K562 (cell line): ENCODE results near the gene SLC38A2. TPM values are rescaled to one million over a fixed set of nuclear protein-coding genes. Genes with fewer than 3 reads are reported as not detected.

ENCODE experiments used
- ELK1 ChIP-seq: sonication (generic); formaldehyde crosslinking; IDR thresholded peaks from 2 replicates; pipeline ENCODE4 v1.8.1; 2022; ENCODE audit warnings: missing genetic modification reagents
- RBM17 ChIP-seq: fragments of 200-400 bp; formaldehyde crosslinking; IDR thresholded peaks from 2 replicates; pipeline ENCODE4 v1.6.1; 2017; ENCODE audit warnings: low read depth, mild to moderate bottlenecking, low read length, borderline replicate concordance
- TFE3 ChIP-seq: fragments of 450-650 bp; formaldehyde crosslinking; IDR thresholded peaks from 2 replicates; pipeline ENCODE4 v1.4.0; 2020; ENCODE audit warnings: mild to moderate bottlenecking, mixed read lengths
- ZBTB40 ChIP-seq, 2 experiments: fragments of 450-650 bp in 1 of 2; sonication (generic) in 1 of 2; formaldehyde crosslinking in 1 of 2; IDR thresholded peaks; 2 replicates each; pipeline versions ENCODE4 v1.7.1 to v1.9.0; 2016 to 2022; ENCODE audit warnings: inconsistent platforms in 1 of 2, mild to moderate bottlenecking in 1 of 2, missing genetic modification reagents in 1 of 2
- ZFP30 ChIP-seq: fragments of 250-450 bp; sonication (Bioruptor Pico); IDR thresholded peaks from 2 replicates; pipeline ENCODE4 v1.8.0; 2022; ENCODE audit warnings: moderate library complexity, mild to moderate bottlenecking, inconsistent platforms, borderline replicate concordance
- polyA plus RNA-seq, 8 experiments: library from polyadenylated mRNA; depleted of rRNA in 4 of 8; stranded (reverse) in 5 of 8; unstranded in 3 of 8; fragments of >200 nt; fragmentation: Nextera tagmentation in 2 of 8; fragmentation: Illumina TruSeq in 1 of 8; extraction: Ambion mirVana in 2 of 8; extraction: Trizol in 1 of 8; gene quantifications; 2 replicates each; pipeline versions ENCODE4 v1.2.1 to v1.2.3, GENCODE V29; 2011 to 2014; ENCODE audit warnings: inconsistent platforms in 1 of 8, missing spikeins in 1 of 8
- total RNA-seq, 7 experiments: library from RNA; depleted of rRNA in 6 of 7; stranded (reverse); fragments of >200 nt in 6 of 7; fragmentation: Illumina TruSeq in 2 of 7; extraction: Trizol in 2 of 7; gene quantifications; 2 replicates each; pipeline versions ENCODE4 v1.2.1 to v1.2.3, GENCODE V29; 2011 to 2021; ENCODE audit warnings: low replicate concordance in 1 of 7
- TF ChIP-seq, protein P1 (sequence below): sonication (generic); formaldehyde crosslinking; IDR thresholded peaks from 2 replicates; pipeline ENCODE4 v1.8.1; 2023; ENCODE audit warnings: mild to moderate bottlenecking, missing genetic modification reagents, moderate library complexity
- TF ChIP-seq, protein P2 (sequence below): IDR thresholded peaks from 3 replicates; pipeline ENCODE4 v1.6.1; 2011; ENCODE audit warnings: borderline replicate concordance, mild to moderate bottlenecking; ENCODE audit not compliant: insufficient read length, insufficient read depth
- TF ChIP-seq, protein P3 (sequence below): fragments of 450-650 bp; IDR thresholded peaks from 2 replicates; pipeline ENCODE4 v1.6.1; 2018; ENCODE audit warnings: mild to moderate bottlenecking, low read depth; ENCODE audit not compliant: partially characterized antibody

The SLC38A2 gene
- total and polyA plus RNA-seq, 9 of the 15 experiments (the other 6 are each of a cell fraction or from before 2014, with no cell fraction given): 98.7 to 292 (median 143) TPM

- TF ChIP-seq, protein P1, sequence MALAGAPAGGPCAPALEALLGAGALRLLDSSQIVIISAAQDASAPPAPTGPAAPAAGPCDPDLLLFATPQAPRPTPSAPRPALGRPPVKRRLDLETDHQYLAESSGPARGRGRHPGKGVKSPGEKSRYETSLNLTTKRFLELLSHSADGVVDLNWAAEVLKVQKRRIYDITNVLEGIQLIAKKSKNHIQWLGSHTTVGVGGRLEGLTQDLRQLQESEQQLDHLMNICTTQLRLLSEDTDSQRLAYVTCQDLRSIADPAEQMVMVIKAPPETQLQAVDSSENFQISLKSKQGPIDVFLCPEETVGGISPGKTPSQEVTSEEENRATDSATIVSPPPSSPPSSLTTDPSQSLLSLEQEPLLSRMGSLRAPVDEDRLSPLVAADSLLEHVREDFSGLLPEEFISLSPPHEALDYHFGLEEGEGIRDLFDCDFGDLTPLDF: no peak
- TF ChIP-seq, protein P2, sequence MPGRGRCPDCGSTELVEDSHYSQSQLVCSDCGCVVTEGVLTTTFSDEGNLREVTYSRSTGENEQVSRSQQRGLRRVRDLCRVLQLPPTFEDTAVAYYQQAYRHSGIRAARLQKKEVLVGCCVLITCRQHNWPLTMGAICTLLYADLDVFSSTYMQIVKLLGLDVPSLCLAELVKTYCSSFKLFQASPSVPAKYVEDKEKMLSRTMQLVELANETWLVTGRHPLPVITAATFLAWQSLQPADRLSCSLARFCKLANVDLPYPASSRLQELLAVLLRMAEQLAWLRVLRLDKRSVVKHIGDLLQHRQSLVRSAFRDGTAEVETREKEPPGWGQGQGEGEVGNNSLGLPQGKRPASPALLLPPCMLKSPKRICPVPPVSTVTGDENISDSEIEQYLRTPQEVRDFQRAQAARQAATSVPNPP: no peak
- TF ChIP-seq ZBTB40 (IDR thresholded peaks at IDR 0.05) (peak; percentile 47; the same call in 1 of the 2 replicates), ZBTB40 (CRISPR knock-in tag; IDR thresholded peaks at IDR 0.05) (no peak), TFE3 (CRISPR knock-in tag) (no peak), RBM17 (no peak), ELK1 (CRISPR knock-in tag) (no peak), ZFP30 (CRISPR knock-in tag) (no peak)
- TF ChIP-seq, protein P3, sequence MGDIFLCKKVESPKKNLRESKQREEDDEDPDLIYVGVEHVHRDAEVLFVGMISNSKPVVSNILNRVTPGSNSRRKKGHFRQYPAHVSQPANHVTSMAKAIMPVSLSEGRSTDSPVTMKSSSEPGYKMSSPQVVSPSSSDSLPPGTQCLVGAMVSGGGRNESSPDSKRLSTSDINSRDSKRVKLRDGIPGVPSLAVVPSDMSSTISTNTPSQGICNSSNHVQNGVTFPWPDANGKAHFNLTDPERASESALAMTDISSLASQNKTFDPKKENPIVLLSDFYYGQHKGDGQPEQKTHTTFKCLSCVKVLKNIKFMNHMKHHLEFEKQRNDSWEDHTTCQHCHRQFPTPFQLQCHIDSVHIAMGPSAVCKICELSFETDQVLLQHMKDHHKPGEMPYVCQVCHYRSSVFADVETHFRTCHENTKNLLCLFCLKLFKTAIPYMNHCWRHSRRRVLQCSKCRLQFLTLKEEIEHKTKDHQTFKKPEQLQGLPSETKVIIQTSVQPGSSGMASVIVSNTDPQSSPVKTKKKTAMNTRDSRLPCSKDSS: no peak
Observed at GRCh38 chr12:46371718-46372543, 642 bp downstream of the SLC38A2 start (continued).
